Measurements from ENCODE around the gene RDH8.

GRCh38 chr19:9986787-9987281 lies 26.4 kb upstream of the RDH8 start:
- no peak for TF ChIP-seq CTCF (IDR thresholded peaks at IDR 0.05)
- no peak for TF ChIP-seq POLR2A (IDR thresholded peaks at IDR 0.05; ENCODE audit: low read depth)
- no peak for TF ChIP-seq EP300 (IDR thresholded peaks at IDR 0.05)
- TF ChIP-seq POLR2AphosphoS5 (IDR thresholded peaks at IDR 0.05), result peak; percentile 37 to 49
